HepG2 (cell line): ENCODE data around the gene TPSB2. TPM values are rescaled to one million over a fixed set of nuclear protein-coding genes. Genes with fewer than 3 reads are reported as not detected.

Experiments used
- ATAC-seq: fragments of 200-7000 bp; cut with Tn5 transposase; 3 replicates; pipeline ENCODE4 v1.9.1; 2020; ENCODE audit warnings: mild to moderate bottlenecking, moderate library complexity
- BruUV-seq: library from RNA; stranded (reverse); fragments of 400-500 nt; replicated peaks from 2 replicates; lab custom pipeline; 2021; lab: Mats Ljungman, UMichigan
- CTCF ChIA-PET: fragments of 300-600 bp; formaldehyde crosslinking; extraction: SDS; loops from one replicate; lab custom pipeline; 2021; ENCODE audit warnings: low total read pairs, inconsistent platforms, low intra/inter-chr PET ratio; lab: Yijun Ruan, JAX
- POLR2A ChIA-PET: fragments of 350-600 bp; sonication (Branson Sonifier 250); formaldehyde crosslinking; loops from one replicate; lab custom pipeline; 2020; ENCODE audit warnings: antibody characterized with exemption, inconsistent platforms; lab: Yijun Ruan, JAX
- DNase-seq: peaks from one replicate; pipeline ENCODE4 v3.0.0-alpha.2; 2015; ENCODE audit warnings: low spot score
- FAIRE-seq: peaks from 3 replicates; lab custom pipeline; 2011; peaks lifted over from hg19 to GRCh38; lab: Jason Lieb, UNC
- H2AFZ ChIP-seq: one replicate; pipeline ENCODE4 v1.6.1; 2011; ENCODE audit warnings: low read length, inconsistent platforms
- H3K27ac ChIP-seq: fragments of 300-600 bp; 3 replicates; pipeline ENCODE4 v1.8.0; 2011; ENCODE audit warnings: mixed run types, mild to moderate bottlenecking, mixed read lengths, low read length, inconsistent platforms; ENCODE audit not compliant: insufficient read depth; ENCODE audit errors: extremely low read length
- H3K27me3 ChIP-seq, 2 experiments: fragments of 200-600 bp in 1 of 2; 2 replicates in 1 of 2; 3 replicates in 1 of 2; pipeline versions ENCODE4 v1.6.0 to v1.8.0; 2011; ENCODE audit warnings: low read length in 2 of 2, mild to moderate bottlenecking in 2 of 2, moderate library complexity in 2 of 2, inconsistent platforms in 1 of 2; ENCODE audit not compliant: insufficient read depth in 2 of 2, control insufficient read depth in 1 of 2
- H3K36me3 ChIP-seq, 2 experiments: fragments of 200-600 bp in 1 of 2; replicated peaks in 1 of 2; 2 replicates in 1 of 2; 3 replicates in 1 of 2; pipeline versions ENCODE4 v1.5.1 to v1.8.0; 2011; ENCODE audit warnings: low read length in 2 of 2, inconsistent platforms in 1 of 2; ENCODE audit not compliant: insufficient read depth in 2 of 2, control insufficient read depth in 1 of 2
- H3K4me1 ChIP-seq: 2 replicates; pipeline ENCODE4 v1.5.1; 2012; ENCODE audit warnings: low read length, inconsistent platforms; ENCODE audit not compliant: insufficient read depth
- H3K4me2 ChIP-seq: 2 replicates; pipeline ENCODE4 v1.6.0; 2011; ENCODE audit warnings: low read depth, low read length, inconsistent platforms
- H3K4me3 ChIP-seq, 3 experiments: fragments of 200-600 bp in 1 of 3; sonication (generic), shearing (Covaris generic) in 1 of 3; replicated peaks in 1 of 3; 2 replicates each; pipeline ENCODE4 v1.5.1; 2011 to 2016; ENCODE audit warnings: low read length in 3 of 3, inconsistent platforms in 2 of 3, low read depth in 2 of 3, mild to moderate bottlenecking in 2 of 3, control low read depth in 1 of 3, mixed read lengths in 1 of 3; ENCODE audit not compliant: insufficient read depth in 1 of 3
- H3K79me2 ChIP-seq: one replicate; pipeline ENCODE4 v1.6.1; 2011; ENCODE audit warnings: low read length, inconsistent platforms; ENCODE audit not compliant: insufficient read depth
- H3K9ac ChIP-seq: 2 replicates; pipeline ENCODE4 v1.6.0; 2011; ENCODE audit warnings: mild to moderate bottlenecking, low read depth, low read length, inconsistent platforms; ENCODE audit not compliant: insufficient read depth
- H3K9me3 ChIP-seq: 2 replicates; pipeline ENCODE4 v1.5.1; 2012; ENCODE audit warnings: mild to moderate bottlenecking, low read length
- H4K20me1 ChIP-seq: 2 replicates; pipeline ENCODE4 v1.6.0; 2011; ENCODE audit warnings: inconsistent platforms, mild to moderate bottlenecking, low read length, moderate library complexity; ENCODE audit not compliant: insufficient read depth
- BCL6 ChIP-seq: IDR thresholded peaks from 2 replicates; pipeline ENCODE4 v1.6.1; 2016; ENCODE audit warnings: missing genetic modification reagents, missing compliant biosample characterization
- MLX ChIP-seq: IDR thresholded peaks from 2 replicates; pipeline ENCODE4 v1.6.1; 2016
- NFIC ChIP-seq: IDR thresholded peaks from 2 replicates; pipeline ENCODE4 v1.6.1; 2012; ENCODE audit warnings: mild to moderate bottlenecking, low read length, inconsistent platforms
- PAWR ChIP-seq: sonication (generic); formaldehyde crosslinking; IDR thresholded peaks from 2 replicates; pipeline ENCODE4 v1.4.0; 2020; ENCODE audit warnings: missing genetic modification reagents, mild to moderate bottlenecking, borderline replicate concordance
- RBAK ChIP-seq: sonication (generic); formaldehyde crosslinking; IDR thresholded peaks from 2 replicates; pipeline ENCODE4 v1.5.1; 2020; ENCODE audit warnings: mild to moderate bottlenecking, missing genetic modification reagents
- SOX6 ChIP-seq, 2 experiments: fragments of 450-650 bp in 1 of 2; sonication (generic) in 1 of 2; formaldehyde crosslinking in 1 of 2; IDR thresholded peaks; 2 replicates each; pipeline versions ENCODE4 v1.4.0 to v1.6.1; 2017 to 2020; ENCODE audit warnings: antibody characterized with exemption in 1 of 2, mild to moderate bottlenecking in 1 of 2, missing genetic modification reagents in 1 of 2
- U2AF2 ChIP-seq: fragments of 200-400 bp; formaldehyde crosslinking; IDR thresholded peaks from 2 replicates; pipeline ENCODE4 v1.6.1; 2017; ENCODE audit warnings: low read depth, mild to moderate bottlenecking, low read length
- ZBTB4 ChIP-seq: sonication (generic); formaldehyde crosslinking; IDR thresholded peaks from 2 replicates; pipeline ENCODE4 v1.4.0; 2020; ENCODE audit warnings: missing genetic modification reagents, mild to moderate bottlenecking, borderline replicate concordance
- ZFP36 ChIP-seq: fragments of 150-350 bp; IDR thresholded peaks from 2 replicates; pipeline ENCODE4 v1.6.1; 2018; ENCODE audit warnings: borderline replicate concordance, low read length, low read depth; ENCODE audit not compliant: partially characterized antibody
- ZNF407 ChIP-seq: sonication (generic); formaldehyde crosslinking; IDR thresholded peaks from one replicate; pipeline ENCODE4 v1.5.1; 2020; ENCODE audit warnings: mild to moderate bottlenecking, missing genetic modification reagents; ENCODE audit errors: not compliant biosample characterization
- ZNF543 ChIP-seq: sonication (generic); formaldehyde crosslinking; IDR thresholded peaks from 2 replicates; pipeline ENCODE4 v1.4.0; 2020; ENCODE audit warnings: mild to moderate bottlenecking, missing genetic modification reagents
- ZNF776 ChIP-seq: sonication (generic); formaldehyde crosslinking; IDR thresholded peaks from 2 replicates; pipeline ENCODE4 v1.4.0; 2020; ENCODE audit warnings: mild to moderate bottlenecking, missing genetic modification reagents
- WGBS: methylation state at CpG from one replicate; pipeline ENCODE4 v1.1.6; 2017; ENCODE audit warnings: low lambda C conversion rate; 5-methylcytosine and 5-hydroxymethylcytosine counted together
- in situ Hi-C: cut with HindIII; loops from 2 replicates; pipeline ENCODE4 v1.10.0; 2017; ENCODE audit warnings: low pct_unique_long_range_greater_than_20kb; ENCODE audit not compliant: extremely low pct_ligation_motif_present
- intact Hi-C: fragments of 100-400 bp; cut with micrococcal nuclease; formaldehyde crosslinking; loops from one replicate; pipeline ENCODE4 v1.10.0; 2022; ENCODE audit not compliant: unreplicated experiment
- polyA plus RNA-seq, 8 experiments: library from polyadenylated mRNA; depleted of rRNA in 3 of 8; stranded (reverse) in 7 of 8; unstranded in 1 of 8; fragments of >200 nt; fragmentation: Illumina TruSeq in 4 of 8; extraction: Trizol in 4 of 8; gene quantifications; 2 replicates each; pipeline versions ENCODE4 v1.2.1 to v1.2.3, GENCODE V29; 2011 to 2016; ENCODE audit warnings: low read depth in 4 of 8, missing spikeins in 1 of 8, mixed read lengths in 1 of 8; ENCODE audit not compliant: insufficient read depth in 1 of 8
- total RNA-seq, 5 experiments: library from RNA; depleted of rRNA; stranded (reverse); fragments of >200 nt; fragmentation: Illumina TruSeq; extraction: Trizol; gene quantifications; 2 replicates each; pipeline ENCODE4 v1.2.3, GENCODE V29; 2016; ENCODE audit warnings: low read depth in 1 of 5

TPSB2 gene
- total and polyA plus RNA-seq, 2 of the 13 experiments (the other 11 are each of a cell fraction or from before 2014, with no cell fraction given), result not detected

- ChIA-PET CTCF (no interaction called here), POLR2A (no interaction called here)
- DNase-seq, result no peak
- H3K36me3 ChIP-seq, result no peaks in the 10 kb centered on the region
- BruUV-seq, result no TSS peak
- no peak overlapping the region for H3K9ac ChIP-seq
- H3K4me3 ChIP-seq, result no peak overlapping the region
- no peak overlapping the region for H2AFZ ChIP-seq
- no peak overlapping the region for H3K4me2 ChIP-seq
- no peaks in the 10 kb centered on the region for H3K4me1 ChIP-seq
- in situ Hi-C loops, result no loop called here
- ATAC-seq, result no peak
- no peaks in the 10 kb centered on the region for H3K79me2 ChIP-seq
- 63% methylated on average over 11 of the region's 34 CpGs for WGBS
- intact Hi-C loops, result no loop called here
- H4K20me1 ChIP-seq, result no peaks in the 10 kb centered on the region
- FAIRE-seq, result no peak
- no peak overlapping the region for H3K27ac ChIP-seq
- peaks cover 20 to 57% of the 10 kb centered on the region in 2 experiments; a peak in 4 of 5 replicates for H3K27me3 ChIP-seq
- no peaks in the 10 kb centered on the region for H3K9me3 ChIP-seq
- TF ChIP-seq ZBTB4, result no peak
- no peak for TF ChIP-seq ZNF407
- TF ChIP-seq RBAK, result no peak
- TF ChIP-seq NFIC, result no peak
- no peak for TF ChIP-seq ZNF776 (CRISPR knock-in tag)
- no peak for TF ChIP-seq ZFP36
- no peak for TF ChIP-seq MLX (CRISPR knock-in tag)
- no peak for TF ChIP-seq BCL6 (CRISPR knock-in tag)
- no peak for TF ChIP-seq ZNF543
- TF ChIP-seq SOX6 (IDR thresholded peaks at IDR 0.05), result no peak
- TF ChIP-seq SOX6 (CRISPR knock-in tag; IDR thresholded peaks at IDR 0.05), result no peak
- no peak for TF ChIP-seq U2AF2
- no peak for TF ChIP-seq PAWR
Observed at GRCh38 chr16:1257561-1258224, 27.7 kb upstream of the TPSB2 start.
